K562 (cell line): ENCODE results near the gene TDRKH. TPM values are rescaled to one million over a fixed set of nuclear protein-coding genes. Genes with fewer than 3 reads are reported as not detected.

ENCODE experiments used
- ATAC-seq: fragments of 200-7000 bp; cut with Tn5 transposase; 3 replicates; pipeline ENCODE4 v1.9.1; 2020; ENCODE audit warnings: moderate library complexity
- BruUV-seq: library from RNA; stranded (reverse); fragments of 400-500 nt; replicated peaks from 2 replicates; lab custom pipeline; 2021; lab: Mats Ljungman, UMichigan
- CTCF ChIA-PET: fragments of 300-600 bp; formaldehyde crosslinking; extraction: SDS; loops from one replicate; lab custom pipeline; 2021; ENCODE audit warnings: low intra/inter-chr PET ratio; lab: Yijun Ruan, JAX
- POLR2A ChIA-PET: fragments of 300-600, 350-650 bp; sonication (Branson Sonifier 250); formaldehyde crosslinking; extraction: SDS; loops from one replicate; lab custom pipeline; 2021; ENCODE audit warnings: antibody characterized with exemption, inconsistent platforms; lab: Yijun Ruan, JAX
- DNase-seq, 4 experiments: peaks; one replicate each; pipeline versions ENCODE4 v3.0.0 to v3.0.0-alpha.2; 2011 to 2018; ENCODE audit warnings: low spot score in 3 of 4, mixed read lengths in 3 of 4; ENCODE audit errors: extremely low read depth in 1 of 4
- FAIRE-seq: peaks from 2 replicates; lab custom pipeline; 2011; peaks lifted over from hg19 to GRCh38; lab: Jason Lieb, UNC
- H2AFZ ChIP-seq: 2 replicates; pipeline ENCODE4 v1.6.0; 2011; ENCODE audit warnings: low read depth, low read length, control low read depth, inconsistent platforms
- H3K27ac ChIP-seq: fragments of 200-600 bp; 3 replicates; pipeline ENCODE4 v1.8.0; 2011; ENCODE audit warnings: low read depth, mild to moderate bottlenecking, control low read depth, inconsistent platforms, low read length, moderate library complexity, mixed read lengths; ENCODE audit errors: extremely low read depth
- H3K27me3 ChIP-seq, 2 experiments: fragments of 300-600 bp in 1 of 2; 2 replicates in 1 of 2; 3 replicates in 1 of 2; pipeline versions ENCODE4 v1.6.0 to v1.8.0; 2011; ENCODE audit warnings: inconsistent platforms in 2 of 2, low read length in 2 of 2, mild to moderate bottlenecking in 1 of 2, mixed read lengths in 1 of 2, moderate library complexity in 1 of 2; ENCODE audit not compliant: control insufficient read depth in 2 of 2, insufficient read depth in 2 of 2
- H3K36me3 ChIP-seq: fragments of 300-600 bp; 3 replicates; pipeline ENCODE4 v1.8.0; 2011; ENCODE audit warnings: mild to moderate bottlenecking, low read length, inconsistent platforms; ENCODE audit not compliant: control insufficient read depth, insufficient read depth
- H3K4me1 ChIP-seq, 2 experiments: fragments of 200-600 bp in 1 of 2; replicated peaks in 1 of 2; 2 replicates in 1 of 2; 3 replicates in 1 of 2; pipeline versions ENCODE4 v1.5.1 to v1.8.0; 2011; ENCODE audit warnings: inconsistent platforms in 2 of 2, low read length in 2 of 2, mild to moderate bottlenecking in 1 of 2, mixed read lengths in 1 of 2, moderate library complexity in 1 of 2; ENCODE audit not compliant: control insufficient read depth in 2 of 2, insufficient read depth in 2 of 2
- H3K4me2 ChIP-seq: 2 replicates; pipeline ENCODE4 v1.6.1; 2011; ENCODE audit warnings: low read length, control low read depth, inconsistent platforms, mixed read lengths; ENCODE audit not compliant: insufficient read depth
- H3K4me3 ChIP-seq: fragments of 200-600 bp; sonication (generic), shearing (Covaris generic); 2 replicates; pipeline ENCODE4 v1.5.1; 2016; ENCODE audit warnings: control low read depth, inconsistent platforms
- H3K79me2 ChIP-seq: fragments of 200-600 bp; 3 replicates; pipeline ENCODE4 v1.8.0; 2011; ENCODE audit warnings: low read length, inconsistent platforms; ENCODE audit not compliant: control insufficient read depth, insufficient read depth
- H3K9ac ChIP-seq, 2 experiments: 2 replicates each; pipeline versions ENCODE4 v1.6.0 to v1.6.1; 2011; ENCODE audit warnings: low read depth in 2 of 2, low read length in 2 of 2, control low read depth in 1 of 2, inconsistent platforms in 1 of 2, mild to moderate bottlenecking in 1 of 2, mixed read lengths in 1 of 2; ENCODE audit not compliant: insufficient read depth in 1 of 2
- H3K9me1 ChIP-seq: one replicate; pipeline ENCODE4 v1.6.0; 2011; ENCODE audit warnings: inconsistent platforms, mild to moderate bottlenecking, low read length, moderate library complexity; ENCODE audit not compliant: control insufficient read depth, insufficient read depth
- H3K9me3 ChIP-seq: replicated peaks from 2 replicates; pipeline ENCODE4 v1.5.1; 2011; ENCODE audit warnings: low read depth, low read length, inconsistent platforms; ENCODE audit not compliant: control insufficient read depth, insufficient read depth
- H4K20me1 ChIP-seq: replicated peaks from 2 replicates; pipeline ENCODE4 v1.6.1; 2011; ENCODE audit warnings: low read length, inconsistent platforms, mixed read lengths; ENCODE audit not compliant: control insufficient read depth, insufficient read depth
- ARID2 ChIP-seq: fragments of 450-650 bp; IDR thresholded peaks from 2 replicates; pipeline ENCODE4 v1.6.1; 2017; ENCODE audit warnings: antibody characterized with exemption, mild to moderate bottlenecking
- CCAR2 ChIP-seq: fragments of 200-400 bp; formaldehyde crosslinking; IDR thresholded peaks from 2 replicates; pipeline ENCODE4 v1.6.1; 2017; ENCODE audit warnings: mild to moderate bottlenecking, low read depth, low read length
- GATAD2A ChIP-seq: fragments of 450-650 bp; IDR thresholded peaks from 2 replicates; pipeline ENCODE4 v1.6.1; 2017
- HEY1 ChIP-seq: fragments of 250-450 bp; sonication (Bioruptor Pico); IDR thresholded peaks from 2 replicates; pipeline ENCODE4 v1.5.0; 2020; ENCODE audit warnings: mild to moderate bottlenecking, moderate library complexity, borderline replicate concordance
- HINFP ChIP-seq: fragments of 450-650 bp; conservative IDR thresholded peaks from 2 replicates; pipeline ENCODE4 v1.6.1; 2016; ENCODE audit warnings: missing genetic modification characterization, low read depth, mild to moderate bottlenecking, control low read depth, missing compliant biosample characterization
- ILK ChIP-seq: fragments of 450-650 bp; IDR thresholded peaks from 2 replicates; pipeline ENCODE4 v1.6.1; 2016; ENCODE audit warnings: missing genetic modification characterization, low read depth, mild to moderate bottlenecking, missing compliant biosample characterization, moderate library complexity, borderline replicate concordance
- MTA2 ChIP-seq: fragments of 450-650 bp; IDR thresholded peaks from 2 replicates; pipeline ENCODE4 v1.6.1; 2016; ENCODE audit warnings: low read depth
- NONO ChIP-seq, 2 experiments: fragments of 200-400 bp in 1 of 2; fragments of 450-650 bp in 1 of 2; formaldehyde crosslinking in 1 of 2; IDR thresholded peaks; 2 replicates each; pipeline ENCODE4 v1.6.1; 2017; ENCODE audit warnings: low read depth in 2 of 2, mild to moderate bottlenecking in 2 of 2, moderate library complexity in 2 of 2, low read length in 1 of 2
- NR3C1 ChIP-seq: sonication (generic); formaldehyde crosslinking; IDR thresholded peaks from 2 replicates; pipeline ENCODE4 v1.8.1; 2022; ENCODE audit warnings: missing genetic modification reagents
- RBM39 ChIP-seq: fragments of 200-400 bp; formaldehyde crosslinking; optimal IDR thresholded peaks from 2 replicates; pipeline ENCODE3; 2018; ENCODE audit warnings: low read depth, low read length
- SRSF3 ChIP-seq: fragments of 200-400 bp; formaldehyde crosslinking; IDR thresholded peaks from 2 replicates; pipeline ENCODE4 v1.6.1; 2016; ENCODE audit warnings: mild to moderate bottlenecking, low read length, moderate library complexity; ENCODE audit not compliant: insufficient read depth
- WHSC1 ChIP-seq: IDR thresholded peaks from one replicate; pipeline ENCODE4 v1.6.1; 2012; ENCODE audit warnings: low read length, control low read depth, inconsistent platforms
- ZNF347 ChIP-seq: fragments of 450-650 bp; formaldehyde crosslinking; IDR thresholded peaks from 2 replicates; pipeline ENCODE4 v1.4.0; 2020; ENCODE audit warnings: low read depth, mild to moderate bottlenecking, moderate library complexity
- ZNF57 ChIP-seq: fragments of 450-650 bp; formaldehyde crosslinking; IDR thresholded peaks from 2 replicates; pipeline ENCODE4 v1.4.0; 2020; ENCODE audit warnings: mild to moderate bottlenecking, moderate library complexity
- ZNF583 ChIP-seq: fragments of 250-450 bp; sonication (Bioruptor Pico); IDR thresholded peaks from 2 replicates; pipeline ENCODE4 v1.4.0; 2020
- ZNF740 ChIP-seq, 3 experiments: fragments of 200-800 bp in 1 of 3; sonication (Bioruptor generic) in 1 of 3; sonication (generic) in 1 of 3; formaldehyde crosslinking in 1 of 3; IDR thresholded peaks; 2 replicates each; pipeline versions ENCODE4 v1.6.1 to v1.8.0; 2016 to 2022; ENCODE audit warnings: mild to moderate bottlenecking in 2 of 3, missing compliant biosample characterization in 2 of 3, missing genetic modification characterization in 2 of 3, missing genetic modification reagents in 1 of 3
- ZNF766 ChIP-seq: fragments of 200-800 bp; sonication (Bioruptor generic); conservative IDR thresholded peaks from 2 replicates; pipeline ENCODE4 v1.6.1; 2016; ENCODE audit warnings: missing genetic modification characterization, missing compliant biosample characterization
- ZSCAN29 ChIP-seq: fragments of 450-650 bp; IDR thresholded peaks from 2 replicates; pipeline ENCODE4 v1.6.1; 2017
- WGBS: fragments of 100-300 bp; shearing (Covaris generic); methylation state at CpG from one replicate; pipeline ENCODE4 v1.1.6; 2016; ENCODE audit warnings: low coverage, mixed read lengths; ENCODE audit not compliant: insufficient coverage; ENCODE audit errors: missing lambda C conversion rate; 5-methylcytosine and 5-hydroxymethylcytosine counted together
- in situ Hi-C: fragments of 300-500 bp; cut with MboI; formaldehyde crosslinking; loops from 4 replicates; pipeline ENCODE4 v1.15.0; 2018; ENCODE audit warnings: inconsistent platforms, mixed read lengths
- intact Hi-C: fragments of 100-400 bp; cut with micrococcal nuclease; formaldehyde crosslinking; loops from 2 replicates; pipeline ENCODE4 v1.14.2; 2022
- polyA plus RNA-seq, 8 experiments: library from polyadenylated mRNA; depleted of rRNA in 4 of 8; stranded (reverse) in 5 of 8; unstranded in 3 of 8; fragments of >200 nt; fragmentation: Nextera tagmentation in 2 of 8; fragmentation: Illumina TruSeq in 1 of 8; extraction: Ambion mirVana in 2 of 8; extraction: Trizol in 1 of 8; gene quantifications; 2 replicates each; pipeline versions ENCODE4 v1.2.1 to v1.2.3, GENCODE V29; 2011 to 2014; ENCODE audit warnings: inconsistent platforms in 1 of 8, missing spikeins in 1 of 8
- total RNA-seq, 7 experiments: library from RNA; depleted of rRNA in 6 of 7; stranded (reverse); fragments of >200 nt in 6 of 7; fragmentation: Illumina TruSeq in 2 of 7; extraction: Trizol in 2 of 7; gene quantifications; 2 replicates each; pipeline versions ENCODE4 v1.2.1 to v1.2.3, GENCODE V29; 2011 to 2021; ENCODE audit warnings: low replicate concordance in 1 of 7

The TDRKH gene
- total and polyA plus RNA-seq, 9 of the 15 experiments (the other 6 are each of a cell fraction or from before 2014, with no cell fraction given), result 4.3 to 21.3 (median 8.4) TPM

GRCh38 chr1:151760597-151761385 lies 29.5 kb downstream of the TDRKH start:
- POLR2A ChIA-PET, result interaction anchor here (0.6 to 2.3 kb wide), 2 partner anchors 14 to 450 kb away, joined by 3 to 11 read pairs; no protein-coding TSS in a partner anchor
- in situ Hi-C loops, result no loop called here
- Histone ChIP-seq H3K79me2 (peaks cover 23% of the 10 kb centered on the region; the same call in 2 of the 3 replicates), H3K9me1 (no peaks in the 10 kb centered on the region), H3K4me3 (no peak overlapping the region), H3K9ac (no peak overlapping the region), H3K4me1 (peaks cover 3 to 10% of the 10 kb centered on the region in 2 experiments; a peak in 4 of 5 replicates), H3K9me3 (no peaks in the 10 kb centered on the region), H2AFZ (no peak overlapping the region), H3K27ac (no peak overlapping the region), H3K36me3 (peaks cover 40% of the 10 kb centered on the region; the same call in 2 of the 3 replicates), H3K4me2 (no peak overlapping the region), H3K27me3 (no peaks in the 10 kb centered on the region), H4K20me1 (no peaks in the 10 kb centered on the region)
- CTCF ChIA-PET, result no interaction called here
- DNase-seq (no peak), FAIRE-seq (no peak), ATAC-seq (no peak)
- WGBS, result 79% methylated on average over 5 of the region's 7 CpGs
- intact Hi-C loops, result no loop called here
- no TSS peak for BruUV-seq
- TF ChIP-seq HEY1 (CRISPR knock-in tag), result no peak
- no peak for TF ChIP-seq GATAD2A
- TF ChIP-seq NONO (IDR thresholded peaks at IDR 0.05; ENCODE audit: low read depth in 2 of 2, low read length in 1 of 2), result no peak
- TF ChIP-seq ZNF766 (CRISPR knock-in tag), result no peak
- no peak for TF ChIP-seq ZNF57 (CRISPR knock-in tag)
- TF ChIP-seq SRSF3, result no peak
- no peak for TF ChIP-seq ARID2
- no peak for TF ChIP-seq ILK (tag)
- no peak for TF ChIP-seq RBM39
- no peak for TF ChIP-seq ZSCAN29
- no peak for TF ChIP-seq ZNF347
- no peak for TF ChIP-seq WHSC1
- TF ChIP-seq NR3C1 (CRISPR knock-in tag), result no peak
- TF ChIP-seq HINFP (tag), result no peak
- TF ChIP-seq ZNF740 (CRISPR knock-in tag; IDR thresholded peaks at IDR 0.05), result no peak
- no peak for TF ChIP-seq ZNF740 (tag; IDR thresholded peaks at IDR 0.05)
- TF ChIP-seq CCAR2, result no peak
- TF ChIP-seq ZNF583 (CRISPR knock-in tag), result no peak
- no peak for TF ChIP-seq MTA2
